ENCODE data around the gene PVALEF. TPM values are rescaled to one million over a fixed set of nuclear protein-coding genes. Genes with fewer than 3 reads are reported as not detected.

The PVALEF gene
- total RNA-seq, 1 donor = not detected

DNA sequence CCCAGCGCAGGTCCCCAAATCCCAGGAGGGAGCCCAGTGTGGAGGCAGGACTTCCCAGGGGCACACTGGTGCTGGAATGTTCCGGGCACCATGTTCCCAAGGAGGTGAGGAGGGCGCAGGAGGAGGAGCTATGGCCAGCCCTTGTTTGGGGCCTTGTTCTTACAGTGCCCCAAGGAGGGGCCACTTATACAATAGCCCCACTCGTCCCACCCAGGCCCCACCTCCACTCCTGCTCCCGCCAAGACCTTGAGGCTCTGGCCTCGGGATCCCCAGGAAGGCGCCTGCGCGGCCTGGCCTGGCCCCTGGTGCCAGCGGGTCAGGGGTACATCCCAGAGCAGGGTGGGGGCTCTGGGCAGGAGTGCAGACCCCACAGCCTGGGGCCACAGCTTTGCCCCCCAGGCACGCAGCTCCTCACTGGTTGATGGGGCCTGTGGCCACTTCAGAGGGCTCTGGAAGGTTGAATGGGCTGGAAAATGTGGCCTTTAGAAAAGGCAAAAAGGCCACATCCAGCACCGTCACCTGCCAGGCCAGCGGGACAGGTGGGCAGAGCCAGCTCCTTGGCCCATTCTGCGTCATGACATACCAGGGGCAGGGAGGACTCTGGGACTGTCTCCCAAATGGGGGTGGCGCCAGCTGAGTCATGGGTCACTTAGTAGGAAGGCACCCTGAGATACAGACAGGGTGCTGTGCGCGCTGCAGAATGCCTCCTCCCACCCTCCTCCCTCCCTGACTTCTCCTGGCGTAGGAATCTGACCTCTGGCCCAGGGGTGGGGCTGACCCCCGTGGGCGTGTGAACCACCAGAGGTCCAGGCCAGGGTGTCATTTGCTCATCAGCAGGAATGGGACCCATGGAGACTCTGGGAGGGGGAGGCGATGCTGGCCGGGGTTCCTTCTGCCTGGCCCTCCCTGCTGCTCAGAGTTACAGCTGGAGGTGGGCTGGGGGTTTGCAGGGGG is 32.3 kb upstream of the PVALEF start:
- no peak overlapping the region for H3K4me3 ChIP-seq (ENCODE audit: low read depth, low read length)
- TF ChIP-seq, protein P1, sequence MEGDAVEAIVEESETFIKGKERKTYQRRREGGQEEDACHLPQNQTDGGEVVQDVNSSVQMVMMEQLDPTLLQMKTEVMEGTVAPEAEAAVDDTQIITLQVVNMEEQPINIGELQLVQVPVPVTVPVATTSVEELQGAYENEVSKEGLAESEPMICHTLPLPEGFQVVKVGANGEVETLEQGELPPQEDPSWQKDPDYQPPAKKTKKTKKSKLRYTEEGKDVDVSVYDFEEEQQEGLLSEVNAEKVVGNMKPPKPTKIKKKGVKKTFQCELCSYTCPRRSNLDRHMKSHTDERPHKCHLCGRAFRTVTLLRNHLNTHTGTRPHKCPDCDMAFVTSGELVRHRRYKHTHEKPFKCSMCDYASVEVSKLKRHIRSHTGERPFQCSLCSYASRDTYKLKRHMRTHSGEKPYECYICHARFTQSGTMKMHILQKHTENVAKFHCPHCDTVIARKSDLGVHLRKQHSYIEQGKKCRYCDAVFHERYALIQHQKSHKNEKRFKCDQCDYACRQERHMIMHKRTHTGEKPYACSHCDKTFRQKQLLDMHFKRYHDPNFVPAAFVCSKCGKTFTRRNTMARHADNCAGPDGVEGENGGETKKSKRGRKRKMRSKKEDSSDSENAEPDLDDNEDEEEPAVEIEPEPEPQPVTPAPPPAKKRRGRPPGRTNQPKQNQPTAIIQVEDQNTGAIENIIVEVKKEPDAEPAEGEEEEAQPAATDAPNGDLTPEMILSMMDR (IDR thresholded peaks at IDR 0.05; ENCODE audit: insufficient read depth, low read depth, low read length) = no peak
- DNase-seq (ENCODE audit: low read depth) = no peak

DNA sequence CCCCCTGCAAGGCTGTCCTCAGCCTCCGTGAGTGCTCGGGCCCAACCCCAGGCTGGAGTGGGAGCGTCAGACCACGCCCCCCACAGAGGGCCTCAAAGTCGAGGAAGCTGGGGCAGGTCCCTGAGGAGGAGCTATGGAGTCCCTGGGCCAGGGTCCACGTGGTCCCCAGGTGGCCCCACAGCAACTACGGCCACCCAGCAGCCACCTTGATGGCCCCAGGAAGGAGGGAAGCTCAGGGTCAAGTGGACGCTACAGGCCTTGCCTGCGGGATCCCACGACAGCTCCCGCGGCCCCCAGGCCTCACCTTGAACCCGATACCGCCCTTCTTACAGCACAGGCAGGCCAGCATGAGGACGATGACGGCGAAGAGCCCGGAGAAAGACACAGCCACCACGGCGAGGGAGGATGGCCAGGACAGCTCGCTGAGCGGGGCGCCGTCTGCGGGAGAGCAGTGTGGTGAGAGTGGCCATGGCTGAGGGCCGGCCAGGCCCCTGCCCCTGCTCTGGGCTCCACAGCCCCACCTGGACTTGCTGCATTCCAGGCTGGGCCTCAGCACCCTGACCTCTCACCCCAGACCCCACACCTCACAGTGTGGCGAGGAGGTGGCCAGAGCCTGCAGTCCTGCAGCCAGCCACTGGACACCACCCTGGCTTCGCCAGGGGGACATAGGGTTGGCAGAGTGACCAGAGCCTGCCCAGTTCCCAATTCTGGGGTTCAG is 31.1 kb upstream of the PVALEF start:
- H3K4me3 ChIP-seq (ENCODE audit: low read depth, low read length) = no peak overlapping the region
- DNase-seq (ENCODE audit: low read depth) = no peak
- TF ChIP-seq, protein P1 (IDR thresholded peaks at IDR 0.05; ENCODE audit: insufficient read depth, low read depth, low read length) = no peak

DNA sequence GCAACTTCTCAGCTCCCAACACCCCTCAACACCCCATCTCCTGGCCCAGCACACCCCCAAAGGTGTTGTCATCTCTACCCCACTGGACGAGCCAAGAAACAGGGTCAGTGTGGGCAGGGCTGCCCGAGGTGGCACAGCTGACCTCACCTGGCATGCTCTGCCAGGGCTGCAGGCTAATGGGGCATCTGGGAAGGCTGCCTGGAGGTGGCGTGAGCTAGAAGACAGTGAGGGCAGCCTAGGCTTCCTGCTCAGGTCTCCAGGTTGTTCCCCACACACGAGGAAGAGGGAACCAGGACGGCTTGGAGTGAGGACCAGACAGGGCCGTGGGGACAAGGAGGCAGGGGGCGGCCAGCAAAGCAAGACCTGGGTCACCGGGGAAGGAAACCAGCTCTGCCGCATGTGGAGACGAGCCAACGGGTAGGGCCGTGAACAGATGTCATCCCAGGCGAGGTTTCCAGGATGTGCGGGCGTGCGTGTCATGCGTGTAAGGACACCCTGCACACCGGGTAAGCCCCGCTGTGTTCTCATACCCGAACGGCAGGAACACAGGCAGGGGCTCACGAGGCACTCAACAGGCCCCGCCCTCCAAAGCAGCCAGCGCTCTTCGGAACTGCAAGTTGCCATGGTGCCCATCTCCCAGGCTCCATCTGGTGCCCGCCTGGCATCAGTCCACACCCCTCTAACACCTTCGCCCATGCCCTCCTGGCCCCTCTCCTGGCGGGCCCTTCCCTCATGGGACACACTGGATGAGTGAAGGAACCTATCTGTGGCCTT is 29.6 kb upstream of the PVALEF start:
- TF ChIP-seq, protein P1 (IDR thresholded peaks at IDR 0.05; ENCODE audit: insufficient read depth, low read depth, low read length) = no peak
- H3K4me3 ChIP-seq (ENCODE audit: low read depth, low read length) = no peak overlapping the region
- DNase-seq (ENCODE audit: low read depth) = no peak

DNA sequence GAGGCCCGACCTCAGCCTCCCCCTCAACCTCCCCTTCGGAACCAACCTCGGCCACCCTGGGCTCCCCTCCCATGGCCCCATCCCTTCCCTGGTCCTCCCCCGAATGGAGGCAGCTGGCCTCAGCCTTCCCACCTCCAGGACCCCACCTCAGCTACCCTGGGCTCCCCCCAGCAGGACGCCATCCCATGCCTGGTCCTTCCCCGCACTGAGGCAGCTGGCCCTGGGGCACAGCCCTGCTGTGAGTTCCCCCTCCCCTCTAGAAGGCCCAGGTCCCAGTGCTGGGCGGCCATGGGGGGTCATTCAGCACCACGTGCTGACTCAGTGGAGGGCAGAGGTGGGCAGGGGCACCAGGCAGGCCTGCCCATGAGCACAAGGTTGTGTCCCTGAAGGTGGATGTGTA is 28.9 kb upstream of the PVALEF start:
- H3K4me3 ChIP-seq (ENCODE audit: low read depth, low read length) = no peak overlapping the region
- no peak for DNase-seq (ENCODE audit: low read depth)
- TF ChIP-seq, protein P1 (IDR thresholded peaks at IDR 0.05; ENCODE audit: insufficient read depth, low read depth, low read length) = no peak

DNA sequence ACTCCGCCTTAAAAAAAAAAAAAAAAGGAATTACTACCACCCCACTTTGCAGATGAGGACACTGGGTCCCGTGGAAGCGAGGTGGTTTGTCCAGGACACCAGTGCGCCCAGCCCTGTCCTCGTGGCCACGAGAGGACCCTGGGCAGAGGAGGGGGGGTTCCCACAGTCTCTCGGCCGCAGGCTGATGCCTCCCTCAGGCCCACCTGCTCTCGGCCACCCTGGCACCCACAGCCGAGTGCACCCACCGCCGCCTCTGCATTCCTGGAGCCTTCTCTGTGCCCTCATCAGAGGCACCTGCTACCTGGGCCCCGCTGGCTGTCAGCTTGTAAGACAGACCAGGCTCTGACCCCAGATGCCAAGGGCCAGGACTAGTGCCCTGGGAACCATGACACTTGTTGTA is 28.1 kb upstream of the PVALEF start:
- TF ChIP-seq, protein P1 (IDR thresholded peaks at IDR 0.05; ENCODE audit: insufficient read depth, low read depth, low read length) = no peak
- H3K4me3 ChIP-seq (ENCODE audit: low read depth, low read length) = no peak overlapping the region

DNA sequence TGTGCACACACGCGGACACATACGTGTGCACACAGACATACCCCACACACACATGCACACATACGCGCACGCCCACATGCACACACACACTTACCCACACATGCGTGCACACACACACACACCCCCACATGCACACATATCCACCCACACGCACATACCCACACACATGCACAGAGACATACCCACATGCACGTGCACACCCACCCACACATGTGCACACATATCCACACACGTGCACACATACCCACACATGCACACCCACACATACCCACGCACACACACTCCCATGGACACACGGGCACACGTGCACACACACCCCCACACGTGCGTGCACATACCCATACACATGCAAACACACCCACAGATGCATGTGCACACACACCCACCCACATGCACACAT is 27.2 kb upstream of the PVALEF start:
- DNase-seq (ENCODE audit: low read depth) = no peak
- TF ChIP-seq, protein P1 (IDR thresholded peaks at IDR 0.05; ENCODE audit: insufficient read depth, low read depth, low read length) = no peak

More for the DNA sequence above, 28.1 kb upstream of the PVALEF start:
- DNase-seq (ENCODE audit: low read depth) = no peak

More for the DNA sequence above, 27.2 kb upstream of the PVALEF start:
- H3K4me3 ChIP-seq (ENCODE audit: low read depth, low read length) = no peak overlapping the region
